HFFc6 (cell line): ENCODE measurements around the gene MYEF2. TPM values are rescaled to one million over a fixed set of nuclear protein-coding genes. Genes with fewer than 3 reads are reported as not detected.

ENCODE experiments used
- DNase-seq: peaks from one replicate; pipeline ENCODE4 v3.0.0-alpha.2; 2018
- H3K27ac Mint-ChIP-seq: 2 replicates; pipeline ENCODE4 v1.8.0; 2020; ENCODE audit warnings: mild to moderate bottlenecking, mixed read lengths
- H3K27me3 Mint-ChIP-seq: 2 replicates; pipeline ENCODE4 v1.8.0; 2021; ENCODE audit warnings: mild to moderate bottlenecking, moderate library complexity, mixed read lengths; ENCODE audit not compliant: insufficient read depth
- H3K36me3 Mint-ChIP-seq: 2 replicates; pipeline ENCODE4 v1.8.0; 2021; ENCODE audit warnings: low read depth, mixed read lengths
- H3K4me1 Mint-ChIP-seq: 2 replicates; pipeline ENCODE4 v1.8.0; 2020; ENCODE audit warnings: low read depth, mixed read lengths
- H3K4me3 Mint-ChIP-seq: 2 replicates; pipeline ENCODE4 v1.8.0; 2020; ENCODE audit warnings: mild to moderate bottlenecking, moderate library complexity, mixed read lengths
- H3K9me3 Mint-ChIP-seq: 2 replicates; pipeline ENCODE4 v1.8.0; 2020; ENCODE audit warnings: mild to moderate bottlenecking, mixed read lengths
- total RNA-seq, 6 experiments: library from RNA; stranded (reverse); fragmentation: NEBNext Ultra II Directional; extraction: Animal tissue kit (Norgen Biotek cat#: 25700); gene quantifications; 2 replicates in 1 of 6; 3 replicates in 5 of 6; pipeline ENCODE4 v1.2.3, GENCODE V29; 2021
- TF ChIP-seq, protein P1 (sequence below): fragments of 200-600 bp; sonication (generic); IDR thresholded peaks from 2 replicates; pipeline ENCODE4 v1.5.0; 2021; ENCODE audit warnings: antibody characterized with exemption, mild to moderate bottlenecking

Gene MYEF2
- total RNA-seq, 6 experiments from 2014 or later, result 7.0 to 12.9 (median 11.5) TPM

DNA sequence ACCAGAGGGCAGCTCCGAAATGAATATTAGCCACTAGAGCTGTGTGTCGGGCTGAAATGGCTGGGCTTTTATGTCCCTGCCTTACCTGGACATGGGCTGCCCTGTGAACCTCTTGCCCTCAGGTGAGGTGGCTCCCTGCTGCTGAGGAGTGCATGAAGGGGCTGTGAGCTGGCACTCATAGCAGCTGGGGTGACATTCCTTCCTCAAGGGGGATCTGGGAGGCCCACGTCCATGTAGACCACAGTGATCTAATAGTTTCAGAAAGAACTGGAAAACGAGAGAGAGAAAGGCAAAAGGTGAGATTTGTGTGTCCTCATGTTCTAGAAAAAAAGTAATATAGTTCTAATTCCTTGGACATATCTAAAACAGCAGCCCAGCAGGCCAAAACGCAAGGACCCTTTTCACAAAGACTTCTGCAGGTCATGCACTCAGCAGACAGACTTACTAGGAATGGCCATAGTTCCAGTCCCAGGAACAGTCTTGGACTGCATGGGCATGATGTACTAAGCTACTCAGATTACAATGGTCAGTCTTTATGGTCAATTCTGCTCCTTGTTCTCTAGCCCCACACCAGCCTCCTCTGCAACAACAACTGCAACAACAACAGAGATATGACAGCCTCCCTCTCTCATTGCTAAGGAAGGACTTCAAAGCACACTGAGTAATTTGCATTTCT lies 68.1 kb downstream of the MYEF2 start:
- H3K9me3 Mint-ChIP-seq, result no peaks in the 10 kb centered on the region
- H3K4me1 Mint-ChIP-seq, result no peaks in the 10 kb centered on the region
- DNase-seq, result no peak
- H3K27ac Mint-ChIP-seq, result no peak overlapping the region
- TF ChIP-seq, protein P1, sequence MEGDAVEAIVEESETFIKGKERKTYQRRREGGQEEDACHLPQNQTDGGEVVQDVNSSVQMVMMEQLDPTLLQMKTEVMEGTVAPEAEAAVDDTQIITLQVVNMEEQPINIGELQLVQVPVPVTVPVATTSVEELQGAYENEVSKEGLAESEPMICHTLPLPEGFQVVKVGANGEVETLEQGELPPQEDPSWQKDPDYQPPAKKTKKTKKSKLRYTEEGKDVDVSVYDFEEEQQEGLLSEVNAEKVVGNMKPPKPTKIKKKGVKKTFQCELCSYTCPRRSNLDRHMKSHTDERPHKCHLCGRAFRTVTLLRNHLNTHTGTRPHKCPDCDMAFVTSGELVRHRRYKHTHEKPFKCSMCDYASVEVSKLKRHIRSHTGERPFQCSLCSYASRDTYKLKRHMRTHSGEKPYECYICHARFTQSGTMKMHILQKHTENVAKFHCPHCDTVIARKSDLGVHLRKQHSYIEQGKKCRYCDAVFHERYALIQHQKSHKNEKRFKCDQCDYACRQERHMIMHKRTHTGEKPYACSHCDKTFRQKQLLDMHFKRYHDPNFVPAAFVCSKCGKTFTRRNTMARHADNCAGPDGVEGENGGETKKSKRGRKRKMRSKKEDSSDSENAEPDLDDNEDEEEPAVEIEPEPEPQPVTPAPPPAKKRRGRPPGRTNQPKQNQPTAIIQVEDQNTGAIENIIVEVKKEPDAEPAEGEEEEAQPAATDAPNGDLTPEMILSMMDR, result no peak
- no peak overlapping the region for H3K4me3 Mint-ChIP-seq
- H3K36me3 Mint-ChIP-seq, result no peaks in the 10 kb centered on the region
- peaks cover 23% of the 10 kb centered on the region for H3K27me3 Mint-ChIP-seq

DNA sequence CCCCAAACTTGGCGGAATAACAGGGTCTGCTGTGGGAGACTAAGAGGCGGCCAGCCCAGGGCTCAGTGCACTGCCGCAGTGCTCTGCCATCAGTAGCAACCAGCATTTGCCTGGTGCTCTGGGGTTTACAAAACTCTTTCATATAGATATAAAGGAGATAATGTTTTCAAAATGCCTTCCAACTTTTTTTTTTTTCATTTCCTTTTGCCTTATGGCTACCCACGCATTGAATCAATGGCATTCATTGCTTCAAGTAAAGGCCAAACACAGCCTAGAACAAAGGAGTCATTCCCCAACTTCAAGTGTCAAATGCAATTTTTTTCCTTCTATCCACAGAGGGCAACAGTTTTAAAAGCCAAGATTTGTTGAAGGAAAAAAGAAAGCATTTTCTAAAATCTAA lies 68.9 kb downstream of the MYEF2 start:
- no peaks in the 10 kb centered on the region for H3K9me3 Mint-ChIP-seq
- no peak overlapping the region for H3K27ac Mint-ChIP-seq
- TF ChIP-seq, protein P1, result no peak
- H3K4me3 Mint-ChIP-seq, result no peak overlapping the region
- no peaks in the 10 kb centered on the region for H3K36me3 Mint-ChIP-seq
- no peaks in the 10 kb centered on the region for H3K4me1 Mint-ChIP-seq
- DNase-seq, result no peak
- H3K27me3 Mint-ChIP-seq, result peaks cover 20% of the 10 kb centered on the region

DNA sequence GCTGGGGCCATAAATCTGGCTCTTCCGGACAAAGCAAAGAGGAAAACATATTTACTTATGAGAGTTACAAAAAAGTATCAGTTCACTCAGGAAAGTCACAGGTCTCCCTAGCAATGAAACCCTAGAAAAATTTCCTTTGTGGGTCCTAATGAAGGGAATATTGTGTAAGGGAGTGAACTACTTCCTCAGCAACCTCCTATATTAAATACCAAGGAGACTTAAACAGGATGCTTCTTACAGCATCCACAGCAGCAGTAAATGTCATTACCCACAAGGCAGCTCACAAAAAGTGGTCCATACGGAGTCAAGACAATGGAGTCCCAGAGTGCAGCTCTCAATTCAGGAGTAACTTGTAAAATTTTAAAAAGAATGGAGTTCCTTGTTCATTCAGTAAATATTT lies 72.2 kb downstream of the MYEF2 start:
- Mint-ChIP-seq H3K4me1 (peaks cover 10% of the 10 kb centered on the region), H3K4me3 (no peak overlapping the region), H3K27ac (no peak overlapping the region), H3K27me3 (peaks cover 24% of the 10 kb centered on the region), H3K9me3 (no peaks in the 10 kb centered on the region), H3K36me3 (no peaks in the 10 kb centered on the region)
- TF ChIP-seq, protein P1, result no peak
- no peak for DNase-seq

DNA sequence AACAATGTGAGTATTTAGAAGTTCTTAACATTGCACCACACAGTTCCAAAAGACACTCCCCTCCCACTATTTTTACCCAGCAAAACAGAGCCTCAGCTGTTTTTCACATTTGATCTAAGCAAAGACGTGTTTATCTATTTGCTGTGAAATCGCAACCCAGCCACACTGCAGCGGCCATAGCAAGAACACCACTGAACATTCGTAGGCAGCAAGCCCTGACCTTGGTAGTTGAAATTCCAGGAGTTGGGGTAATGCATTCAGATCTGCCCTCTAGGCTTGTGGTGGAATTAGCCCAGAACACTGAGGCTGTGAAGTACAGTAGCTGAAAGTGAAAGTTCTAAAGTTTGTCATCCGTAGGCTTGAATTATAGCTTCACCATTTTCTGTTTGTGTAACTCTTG lies 74.4 kb downstream of the MYEF2 start:
- H3K9me3 Mint-ChIP-seq, result no peaks in the 10 kb centered on the region
- H3K4me1 Mint-ChIP-seq, result peaks cover 10% of the 10 kb centered on the region
- no peak for DNase-seq
- H3K27ac Mint-ChIP-seq, result no peak overlapping the region
- peaks cover 22% of the 10 kb centered on the region for H3K27me3 Mint-ChIP-seq
- no peaks in the 10 kb centered on the region for H3K36me3 Mint-ChIP-seq
- TF ChIP-seq, protein P1, result no peak
- H3K4me3 Mint-ChIP-seq, result peak overlapping the region; percentile 10; the same call in 1 of the 2 replicates

DNA sequence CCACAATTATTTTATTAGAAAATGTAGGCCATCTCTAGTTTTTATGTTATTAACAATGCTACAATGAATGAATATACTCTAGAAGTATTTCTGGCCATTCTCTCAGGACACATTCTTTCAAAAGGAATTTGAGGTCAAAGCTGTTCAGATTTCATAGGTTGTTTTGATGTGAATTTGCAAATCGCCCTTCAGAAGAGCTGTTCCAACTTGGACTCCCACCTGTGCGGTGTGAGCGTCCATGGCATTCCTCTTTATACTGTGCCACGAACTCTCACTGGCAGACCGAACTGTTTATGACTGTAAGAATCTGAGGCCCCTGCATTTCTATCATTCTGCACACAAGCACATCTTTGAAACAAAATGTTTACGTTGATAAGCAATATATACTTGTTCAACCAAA lies 75.9 kb downstream of the MYEF2 start:
- H3K36me3 Mint-ChIP-seq, result no peaks in the 10 kb centered on the region
- DNase-seq, result no peak
- no peak overlapping the region for H3K27ac Mint-ChIP-seq
- peaks cover 12% of the 10 kb centered on the region for H3K4me1 Mint-ChIP-seq
- H3K4me3 Mint-ChIP-seq, result no peak overlapping the region
- TF ChIP-seq, protein P1, result no peak
- H3K27me3 Mint-ChIP-seq, result peaks cover 17% of the 10 kb centered on the region
- no peaks in the 10 kb centered on the region for H3K9me3 Mint-ChIP-seq
